Retina (tissue), 1 donor: ENCODE measurements around the gene GALNT15.

Experiments
- DNase-seq: peaks from one replicate; pipeline ENCODE4 v3.0.0-alpha.2; 2016

Gene GALNT15, protein sequence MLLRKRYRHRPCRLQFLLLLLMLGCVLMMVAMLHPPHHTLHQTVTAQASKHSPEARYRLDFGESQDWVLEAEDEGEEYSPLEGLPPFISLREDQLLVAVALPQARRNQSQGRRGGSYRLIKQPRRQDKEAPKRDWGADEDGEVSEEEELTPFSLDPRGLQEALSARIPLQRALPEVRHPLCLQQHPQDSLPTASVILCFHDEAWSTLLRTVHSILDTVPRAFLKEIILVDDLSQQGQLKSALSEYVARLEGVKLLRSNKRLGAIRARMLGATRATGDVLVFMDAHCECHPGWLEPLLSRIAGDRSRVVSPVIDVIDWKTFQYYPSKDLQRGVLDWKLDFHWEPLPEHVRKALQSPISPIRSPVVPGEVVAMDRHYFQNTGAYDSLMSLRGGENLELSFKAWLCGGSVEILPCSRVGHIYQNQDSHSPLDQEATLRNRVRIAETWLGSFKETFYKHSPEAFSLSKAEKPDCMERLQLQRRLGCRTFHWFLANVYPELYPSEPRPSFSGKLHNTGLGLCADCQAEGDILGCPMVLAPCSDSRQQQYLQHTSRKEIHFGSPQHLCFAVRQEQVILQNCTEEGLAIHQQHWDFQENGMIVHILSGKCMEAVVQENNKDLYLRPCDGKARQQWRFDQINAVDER

DNA sequence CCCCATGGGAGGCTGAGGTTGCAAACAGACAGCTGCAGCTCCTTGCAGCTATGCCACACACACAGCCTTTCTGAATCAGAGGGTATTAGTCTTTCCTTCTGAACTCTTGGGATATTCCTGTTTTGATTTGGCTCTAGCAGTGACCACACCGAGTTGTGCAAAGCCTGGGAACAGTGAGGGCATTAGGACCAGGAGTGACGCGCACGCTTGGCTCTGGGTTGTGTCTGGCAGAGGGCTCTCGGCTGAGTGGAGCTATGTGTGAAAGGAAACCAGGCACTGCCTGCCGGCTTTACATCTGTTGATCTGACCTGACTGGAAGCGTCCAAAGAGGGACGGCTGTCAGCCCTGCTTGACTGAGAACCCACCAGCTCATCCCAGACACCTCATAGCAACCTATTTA lies at the start of gene GALNT15:
Gene GALNT15, plus strand, starts transcription at position 292 of the 400 bp plus-strand sequence. CDS start 472 bp downstream, outside the sequence.
- peak; percentile 70 for DNase-seq

DNA sequence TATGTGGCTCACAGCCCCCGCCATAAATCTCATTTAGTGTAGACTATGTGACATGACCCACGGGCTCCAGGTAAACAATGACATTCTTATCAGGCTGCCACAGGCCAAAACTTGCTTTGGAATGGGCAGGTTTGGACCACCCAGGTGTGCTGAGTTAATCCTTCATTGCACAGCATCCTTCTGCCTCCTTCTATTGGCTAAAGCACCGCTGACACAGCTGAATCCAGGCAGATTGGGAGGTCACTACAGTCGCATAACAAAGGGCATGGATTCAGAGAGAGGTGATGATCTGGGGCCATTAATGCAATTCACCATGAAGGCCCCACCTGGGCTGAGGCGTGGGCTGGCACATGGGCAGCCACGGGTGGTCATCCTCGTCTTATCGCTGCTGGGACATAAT lies 47.8 kb upstream of the GALNT15 start:
- DNase-seq: no peak

DNA sequence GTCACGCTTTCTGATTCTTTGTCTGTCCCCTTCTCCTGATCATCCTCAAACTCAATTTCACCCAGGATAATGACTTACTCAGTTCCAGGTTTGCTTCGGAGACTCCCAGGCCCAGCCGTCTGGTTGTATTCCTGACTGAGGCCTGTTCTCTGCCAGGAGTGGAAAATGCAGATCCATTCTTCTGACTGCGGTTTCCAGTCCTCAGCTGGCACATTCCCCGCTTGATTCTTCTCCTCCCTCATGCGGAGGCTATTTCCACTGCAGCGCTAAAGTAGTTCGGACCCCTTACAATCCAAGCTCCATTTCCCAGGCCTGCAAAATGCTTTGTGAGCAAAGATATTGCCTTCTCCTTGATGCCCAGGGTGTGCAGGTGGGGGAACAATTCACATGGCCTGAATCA lies 47.2 kb upstream of the GALNT15 start:
- no peak for DNase-seq

DNA sequence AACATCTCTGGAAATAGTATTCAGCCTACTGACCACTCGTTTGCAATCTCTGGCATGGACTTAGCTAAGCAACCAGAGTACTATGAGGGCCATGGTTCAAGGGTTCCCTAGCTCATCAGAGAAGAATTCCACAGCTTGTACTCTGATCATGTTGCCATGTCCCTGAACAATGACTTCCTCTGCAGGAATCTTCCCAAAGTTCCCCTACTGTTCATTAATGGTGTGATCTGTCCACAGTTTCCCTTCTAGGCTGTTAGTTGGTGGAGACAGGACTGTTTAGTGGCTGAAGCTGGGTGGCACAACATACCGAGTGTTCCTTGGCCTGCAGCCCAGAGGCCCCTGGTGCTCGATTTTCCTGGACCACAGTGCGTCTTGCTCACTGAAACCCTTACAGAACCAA lies 44.4 kb upstream of the GALNT15 start:
- no peak for DNase-seq

DNA sequence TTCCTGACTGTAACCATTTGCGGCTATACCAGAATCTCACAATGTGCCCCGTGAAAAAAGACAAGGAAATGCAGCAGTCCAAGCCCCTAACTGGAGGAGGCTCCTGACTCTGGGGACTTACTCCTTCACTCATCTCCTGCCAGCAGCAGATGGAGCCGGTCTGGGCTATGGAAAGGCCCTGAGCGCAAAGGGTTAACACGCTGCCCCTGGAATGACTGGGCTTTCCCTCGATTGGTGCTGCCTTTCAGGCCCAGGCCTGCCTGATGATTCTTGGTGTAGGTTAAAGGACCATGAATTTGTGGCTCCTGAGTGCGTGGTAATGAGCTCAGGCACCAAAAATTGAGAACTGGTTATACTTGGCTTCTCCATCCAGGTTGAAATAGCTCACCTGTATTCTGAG lies 42.3 kb upstream of the GALNT15 start:
- DNase-seq: no peak

DNA sequence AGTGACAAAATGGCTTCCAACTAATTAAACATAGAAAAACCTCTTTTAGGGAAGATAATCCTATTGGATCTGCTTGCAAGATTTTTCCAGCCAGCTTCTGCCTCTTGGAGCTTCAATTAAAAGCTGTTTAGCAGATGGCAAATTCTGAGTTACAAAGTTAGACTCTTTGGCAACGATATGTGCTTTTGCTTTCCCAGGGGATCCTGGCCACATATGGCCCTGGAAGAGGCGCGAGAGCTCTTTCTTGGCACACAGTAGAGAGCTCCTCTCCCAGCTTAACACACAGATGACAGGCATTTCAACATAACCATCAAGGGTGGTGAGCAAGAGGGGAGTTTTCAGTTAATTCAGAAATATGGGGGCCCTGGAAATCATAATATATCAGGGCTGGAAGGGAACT lies 41.6 kb upstream of the GALNT15 start:
- no peak for DNase-seq

- DNase-seq: no peak
Measured at GRCh38 chr3:16134173-16134928, 40.1 kb upstream of the GALNT15 start.

DNA sequence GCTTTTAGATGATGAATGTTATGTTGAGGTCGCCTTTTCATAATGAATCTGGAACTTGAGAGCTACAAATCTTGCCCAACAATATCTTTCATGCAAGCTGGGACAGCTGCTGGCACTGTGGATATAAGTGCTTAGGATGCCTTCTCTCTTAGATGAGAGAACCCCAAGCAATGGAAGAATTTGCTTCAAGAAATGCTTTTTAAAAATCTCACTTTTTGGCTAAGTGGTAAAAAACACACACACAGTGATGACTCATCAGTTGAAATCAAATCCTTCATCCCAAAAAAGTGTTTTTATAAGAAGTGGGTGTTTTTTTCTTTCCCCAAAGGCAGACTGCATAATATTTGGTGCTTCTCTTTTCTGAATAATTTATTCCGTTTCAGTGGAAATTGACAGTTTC lies 38.4 kb upstream of the GALNT15 start:
- DNase-seq: no peak

- no peak for DNase-seq
Measured at GRCh38 chr3:16137044-16137443, 37.4 kb upstream of the GALNT15 start.

- no peak for DNase-seq
Measured at GRCh38 chr3:16137977-16138376, 36.5 kb upstream of the GALNT15 start.

DNA sequence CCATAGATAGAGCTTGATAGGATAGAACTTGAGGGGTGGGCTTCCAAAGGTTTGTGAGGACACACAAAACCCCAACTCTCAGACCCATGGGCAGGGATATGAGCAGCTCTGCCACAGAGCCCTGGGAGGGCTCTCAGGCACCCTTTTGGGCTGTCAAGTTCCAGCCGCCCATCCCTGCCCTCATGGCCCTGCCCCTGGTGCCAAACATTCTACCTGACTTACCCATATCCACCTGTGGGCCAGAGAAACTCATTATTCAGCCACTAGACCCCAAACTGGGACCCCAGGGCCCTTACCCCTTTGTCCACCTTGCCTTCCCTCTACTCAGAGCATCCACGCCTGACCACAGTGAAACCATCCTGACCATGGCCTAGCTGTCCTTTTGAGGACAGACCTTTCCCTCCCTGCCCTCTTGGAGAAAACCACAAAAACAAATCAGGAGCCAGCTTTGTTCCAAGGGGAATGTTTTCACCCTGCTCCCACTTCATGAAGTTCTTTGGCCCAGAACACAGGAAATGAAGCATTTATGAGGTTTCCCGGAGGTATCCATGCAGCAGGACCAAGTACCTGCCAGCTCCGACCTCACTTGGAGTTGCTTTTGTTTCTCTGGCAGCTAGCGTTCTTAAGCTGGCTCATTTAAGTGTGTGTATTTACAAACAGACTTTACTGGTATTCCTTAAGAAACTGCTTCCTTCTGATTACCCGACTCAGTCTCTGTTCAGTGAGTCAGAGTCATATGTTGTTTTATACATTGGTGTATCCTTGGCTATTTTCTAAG lies 34.2 kb upstream of the GALNT15 start:
- DNase-seq: no peak

GRCh38 chr3:16140894-16141285 lies 33.6 kb upstream of the GALNT15 start:
- no peak for DNase-seq

DNA sequence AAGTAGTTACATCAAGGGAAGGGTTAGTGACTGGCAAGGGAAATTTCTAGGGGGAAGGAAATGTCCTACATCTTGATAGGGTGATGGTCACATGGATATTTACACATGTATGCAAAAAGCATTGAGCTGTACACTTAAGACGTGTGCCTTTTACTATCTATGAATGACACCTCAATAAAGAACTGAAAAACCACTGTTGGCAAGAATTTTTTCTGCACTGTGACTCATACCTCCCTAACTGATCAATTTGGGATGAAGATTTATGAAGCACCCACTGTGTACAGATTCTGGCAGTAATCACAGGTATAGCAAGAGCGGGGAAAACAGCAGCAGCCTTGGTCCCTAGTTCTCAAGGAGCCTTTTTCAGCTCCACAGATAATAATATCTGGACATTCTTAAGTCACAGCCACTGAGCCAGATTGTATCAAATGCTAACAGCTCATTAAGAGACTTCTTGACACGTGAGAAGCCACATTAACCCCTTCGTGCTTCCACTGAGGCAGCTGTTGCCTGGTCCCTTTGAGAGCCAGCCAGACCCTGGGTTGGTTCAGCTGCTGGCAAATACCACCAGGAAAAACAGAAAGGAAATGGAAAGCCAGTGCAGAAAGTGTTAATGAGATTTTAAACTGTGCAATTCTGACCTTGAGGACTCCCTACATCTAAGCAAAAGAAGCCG lies 32.0 kb upstream of the GALNT15 start:
- no peak for DNase-seq

- DNase-seq: no peak
Measured at GRCh38 chr3:16143861-16144447, 30.5 kb upstream of the GALNT15 start.

DNA sequence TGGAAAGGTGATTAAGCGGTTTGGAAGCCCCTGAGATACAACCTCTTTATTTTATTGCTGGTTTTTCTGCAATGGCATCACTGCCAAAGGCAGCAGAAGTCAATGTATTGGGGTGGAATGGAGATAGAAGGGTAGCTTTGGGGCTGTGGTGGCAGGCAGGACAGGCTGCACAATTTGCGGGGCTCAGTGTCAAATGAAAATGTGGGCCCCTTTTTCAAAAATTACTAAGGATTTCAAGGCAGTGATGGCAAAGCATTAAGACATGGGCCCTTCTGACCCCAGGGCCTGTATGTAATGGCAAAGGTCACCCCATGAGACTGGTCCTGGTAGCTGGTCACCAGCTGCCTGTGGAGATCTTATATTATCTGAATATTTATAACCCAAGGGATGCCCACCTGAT lies 29.3 kb upstream of the GALNT15 start:
- DNase-seq: no peak

DNA sequence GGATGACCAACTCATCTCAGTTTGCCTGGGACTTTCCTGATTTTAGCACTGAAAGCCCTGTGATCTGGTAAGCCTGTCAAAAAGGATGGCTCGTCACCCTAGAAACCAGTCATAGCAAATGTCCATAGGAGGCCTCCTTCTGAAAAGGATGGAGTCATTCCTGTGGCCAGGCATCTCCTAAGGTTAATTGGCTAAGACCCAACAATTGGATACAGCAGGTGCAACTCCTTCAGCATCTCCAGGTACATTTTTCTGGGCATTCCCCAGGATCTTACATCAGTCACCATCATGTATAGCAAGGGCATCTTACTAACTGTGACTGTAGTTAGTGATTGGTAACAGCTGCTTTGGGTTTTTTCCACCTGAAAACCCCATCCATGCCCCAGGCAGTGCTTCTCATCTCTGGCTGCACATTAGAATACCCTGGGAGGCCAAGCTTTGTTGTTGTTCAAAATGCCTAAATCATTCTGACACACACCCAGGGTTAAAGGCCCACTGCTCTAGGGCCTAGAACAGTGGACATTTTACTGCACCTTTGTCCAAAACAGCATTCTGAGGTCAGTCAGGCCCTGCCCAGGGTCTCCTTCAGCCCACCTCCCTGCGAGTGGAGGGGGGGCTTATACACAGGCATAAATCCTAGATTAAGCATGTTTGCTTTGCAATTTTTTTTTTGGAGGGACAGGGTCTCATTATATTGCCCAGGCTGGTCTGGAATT lies 28.3 kb upstream of the GALNT15 start:
- DNase-seq: peak; percentile 23

DNA sequence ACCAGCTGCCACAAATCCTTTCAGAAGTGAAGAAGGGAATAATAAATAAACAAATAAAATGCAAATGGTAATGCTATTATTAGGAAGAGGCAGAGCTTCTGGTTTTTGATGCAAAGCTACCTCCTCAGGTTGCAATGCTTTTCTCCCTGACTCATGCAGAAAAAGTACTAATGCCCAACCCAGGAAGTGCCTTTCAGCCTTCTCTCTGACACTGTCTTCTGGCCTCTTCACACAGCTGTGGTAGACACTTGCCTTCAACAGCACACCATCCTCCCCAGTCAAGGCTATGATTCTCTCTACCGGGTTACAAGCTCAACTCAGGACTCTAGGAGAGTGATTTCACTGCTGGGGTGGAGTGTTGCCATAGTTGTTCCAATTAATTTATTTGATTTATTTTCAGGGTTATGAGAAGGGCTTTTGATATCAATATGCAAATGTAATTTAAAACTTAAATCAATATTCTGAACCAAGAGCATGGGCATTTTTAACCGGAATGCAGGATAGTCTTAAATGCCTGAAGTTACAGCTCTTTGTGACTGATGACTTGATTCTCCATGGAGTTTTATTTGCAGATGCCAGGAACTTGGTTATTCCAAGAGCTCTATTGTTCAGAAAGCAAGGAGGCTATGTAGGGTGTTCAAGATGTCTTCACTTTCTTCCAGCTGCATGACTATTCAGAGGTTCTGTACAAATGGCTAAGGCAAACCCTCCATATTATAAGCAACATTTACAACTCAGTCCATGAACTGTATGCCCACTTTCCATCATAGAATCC lies 27.1 kb upstream of the GALNT15 start:
- no peak for DNase-seq

- DNase-seq: no peak
Measured at GRCh38 chr3:16148213-16148612, 26.3 kb upstream of the GALNT15 start.

DNA sequence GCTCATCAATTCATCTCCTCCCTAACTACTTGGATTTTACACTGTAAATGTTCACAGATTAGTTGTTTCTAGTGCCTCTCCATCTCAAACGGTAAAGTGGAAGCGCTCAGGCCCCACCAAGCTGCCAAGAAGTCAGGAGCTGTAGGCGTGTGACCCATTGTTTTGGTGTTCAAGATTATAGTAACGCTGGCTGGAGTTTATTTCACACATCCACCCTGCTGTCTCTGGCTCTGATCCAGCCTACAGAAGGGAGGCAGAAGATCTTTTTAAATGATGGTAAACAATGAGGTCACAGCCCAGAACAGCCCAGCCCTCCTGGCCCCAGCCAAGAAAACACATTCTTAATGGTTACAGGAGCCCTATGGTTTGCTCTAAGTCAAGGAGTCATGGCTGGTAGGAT lies 25.7 kb upstream of the GALNT15 start:
- no peak for DNase-seq

DNA sequence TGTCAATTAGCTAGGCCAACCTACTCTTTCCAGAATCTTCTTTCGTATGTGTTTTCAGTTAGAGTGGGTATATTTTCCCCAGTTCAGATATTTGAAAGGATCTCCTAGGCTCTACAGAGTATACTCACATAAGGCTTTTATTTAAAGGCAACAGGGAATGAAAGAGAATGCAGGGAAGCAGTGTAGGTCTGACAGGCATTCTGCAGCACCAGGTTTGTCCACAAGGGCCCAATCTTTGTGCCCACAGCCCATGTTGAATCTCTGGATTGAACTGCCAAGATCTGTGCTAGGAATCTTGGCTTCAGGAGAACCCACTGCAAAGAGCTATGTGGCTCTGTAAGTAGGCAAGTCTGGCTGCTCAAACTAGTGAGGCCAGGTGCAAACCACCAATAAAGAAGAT lies 24.2 kb upstream of the GALNT15 start:
- DNase-seq: no peak

GRCh38 chr3:16151109-16151508 lies 23.4 kb upstream of the GALNT15 start:
- no peak for DNase-seq
